ENCODE results near the gene YBEY. TPM values are rescaled to one million over a fixed set of nuclear protein-coding genes. Genes with fewer than 3 reads are reported as not detected.

The YBEY gene
- total and polyA plus RNA-seq, 2 of the 13 experiments (the other 11 are each of a cell fraction or from before 2014, with no cell fraction given): 6.5 to 8.9 TPM

- no peak for TF ChIP-seq ZNF136 (CRISPR knock-in tag; IDR thresholded peaks at IDR 0.05; ENCODE audit: low read depth)
- no peak for TF ChIP-seq NPAS2 (CRISPR knock-in tag; IDR thresholded peaks at IDR 0.05; ENCODE audit: borderline replicate concordance)
- no peak; the same call in 1 of the 2 replicates for TF ChIP-seq ZNF235 (CRISPR knock-in tag; IDR thresholded peaks at IDR 0.05; ENCODE audit: borderline replicate concordance)
- no peak for TF ChIP-seq RBAK (CRISPR knock-in tag; IDR thresholded peaks at IDR 0.05)
- TF ChIP-seq NCOR1 (IDR thresholded peaks at IDR 0.05; ENCODE audit: borderline replicate concordance, low read length): no peak
- no peak for TF ChIP-seq ZSCAN30 (CRISPR knock-in tag; IDR thresholded peaks at IDR 0.05)
- no peak for TF ChIP-seq ZFP36L2 (CRISPR knock-in tag; IDR thresholded peaks at IDR 0.05)
- 0 out of 2 replicates have a peak, but pooled peaks have one; percentile 7 for TF ChIP-seq ZNF816 (CRISPR knock-in tag; IDR thresholded peaks at IDR 0.05; ENCODE audit: borderline replicate concordance)
- no peak; the same call in 1 of the 2 replicates for TF ChIP-seq ZNF788 (CRISPR knock-in tag; IDR thresholded peaks at IDR 0.05; ENCODE audit: borderline replicate concordance)
- no peak for TF ChIP-seq RORA (CRISPR knock-in tag; IDR thresholded peaks at IDR 0.05)
- TF ChIP-seq ZNF260 (CRISPR knock-in tag; IDR thresholded peaks at IDR 0.05; ENCODE audit: borderline replicate concordance, low read depth): no peak
- no peak; the same call in 1 of the 2 replicates for TF ChIP-seq GMEB2 (CRISPR knock-in tag; IDR thresholded peaks at IDR 0.05; ENCODE audit: low read depth)
- 0 out of 2 replicates have a peak, but pooled peaks have one; percentile 46 for TF ChIP-seq FOXK1 (CRISPR knock-in tag; IDR thresholded peaks at IDR 0.05; ENCODE audit: borderline replicate concordance, low read depth)
- TF ChIP-seq ATM (IDR thresholded peaks at IDR 0.05; ENCODE audit: borderline replicate concordance): no peak
- no peak for TF ChIP-seq ZKSCAN8 (CRISPR knock-in tag; IDR thresholded peaks at IDR 0.05; ENCODE audit: borderline replicate concordance)
- TF ChIP-seq ZBTB7B (CRISPR knock-in tag; IDR thresholded peaks at IDR 0.05): no peak
- TF ChIP-seq CREM (IDR thresholded peaks at IDR 0.05): no peak
- no peak for TF ChIP-seq CREM (CRISPR knock-in tag; IDR thresholded peaks at IDR 0.05)
- TF ChIP-seq ATF6 (CRISPR knock-in tag; conservative IDR thresholded peaks at IDR 0.05): no peak
- TF ChIP-seq ELF3 (CRISPR knock-in tag; IDR thresholded peaks at IDR 0.05): no peak; the same call in 1 of the 2 replicates
- no peak for TF ChIP-seq USF2 (IDR thresholded peaks at IDR 0.05; ENCODE audit: low read depth, low read length)
- TF ChIP-seq USF2 (CRISPR knock-in tag; IDR thresholded peaks at IDR 0.05; ENCODE audit: borderline replicate concordance): no peak
- no peak for TF ChIP-seq CENPX (CRISPR knock-in tag; IDR thresholded peaks at IDR 0.05)
- TF ChIP-seq MAF1 (CRISPR knock-in tag; IDR thresholded peaks at IDR 0.05; ENCODE audit: borderline replicate concordance): 0 out of 2 replicates have a peak, but pooled peaks have one; percentile 47
- TF ChIP-seq RFX3 (CRISPR knock-in tag; IDR thresholded peaks at IDR 0.05): no peak
- TF ChIP-seq CBX2 (IDR thresholded peaks at IDR 0.05; ENCODE audit: low read depth, low read length): no peak
- TF ChIP-seq CBX2 (CRISPR knock-in tag; IDR thresholded peaks at IDR 0.05; ENCODE audit: low read depth): no peak
These were observed 37.7 kb downstream of the YBEY start, which contains the start of the genes C21orf58 and PCNT (continued) for GRCh38 chr21:46323710-46324389.
